HG03342 (cell line): ENCODE data around the gene SBK3.
"Not testable (repeated sequence)": the region's sequence is repeated elsewhere in the genome, so short reads cannot be mapped to it uniquely, and the experiment has no call there.

Experiments used
- ATAC-seq: cut with Tn5 transposase; IDR thresholded peaks from one replicate; pipeline ENCODE4 v1.9.1; 2021; ENCODE audit warnings: mild to moderate bottlenecking, moderate library complexity; ENCODE audit not compliant: unreplicated experiment

Gene SBK3, protein sequence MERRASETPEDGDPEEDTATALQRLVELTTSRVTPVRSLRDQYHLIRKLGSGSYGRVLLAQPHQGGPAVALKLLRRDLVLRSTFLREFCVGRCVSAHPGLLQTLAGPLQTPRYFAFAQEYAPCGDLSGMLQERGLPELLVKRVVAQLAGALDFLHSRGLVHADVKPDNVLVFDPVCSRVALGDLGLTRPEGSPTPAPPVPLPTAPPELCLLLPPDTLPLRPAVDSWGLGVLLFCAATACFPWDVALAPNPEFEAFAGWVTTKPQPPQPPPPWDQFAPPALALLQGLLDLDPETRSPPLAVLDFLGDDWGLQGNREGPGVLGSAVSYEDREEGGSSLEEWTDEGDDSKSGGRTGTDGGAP

GRCh38 chr19:55545443-55545842 lies at the start of gene SBK3:
Gene SBK3 (minus strand): TSS chr19:55545543. CDS start chr19:55545543, 0 bp downstream.
- no peak for ATAC-seq

GRCh38 chr19:55593096-55593772 lies 47.9 kb upstream of the SBK3 start:
- ATAC-seq, result no peak

- ATAC-seq, result no peak
Observed at GRCh38 chr19:55592391-55593090, 47.2 kb upstream of the SBK3 start.

GRCh38 chr19:55591555-55591954 lies 46.2 kb upstream of the SBK3 start:
- ATAC-seq, result no peak

DNA sequence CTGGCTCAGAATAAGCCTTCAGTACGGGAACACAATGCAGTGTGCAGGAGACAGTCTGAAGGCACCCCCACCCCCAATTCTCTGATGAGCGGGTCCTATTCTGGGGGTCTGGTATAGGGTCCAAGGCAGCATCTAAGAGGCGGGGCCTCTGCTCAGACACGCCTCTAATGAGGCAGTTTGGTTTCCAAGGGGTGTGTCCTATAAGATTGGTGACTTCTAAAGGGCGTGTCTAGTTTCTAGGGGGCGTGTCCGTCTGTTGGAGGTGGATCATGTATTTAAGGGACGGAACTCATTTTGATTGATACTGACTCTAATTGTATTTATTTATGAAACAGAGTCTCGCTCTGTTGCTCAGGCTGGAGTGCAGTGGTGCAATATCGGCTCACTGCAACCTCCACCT lies 45.3 kb upstream of the SBK3 start:
- ATAC-seq, result no peak

- ATAC-seq, result no peak
Observed at GRCh38 chr19:55590109-55590508, 44.8 kb upstream of the SBK3 start.

DNA sequence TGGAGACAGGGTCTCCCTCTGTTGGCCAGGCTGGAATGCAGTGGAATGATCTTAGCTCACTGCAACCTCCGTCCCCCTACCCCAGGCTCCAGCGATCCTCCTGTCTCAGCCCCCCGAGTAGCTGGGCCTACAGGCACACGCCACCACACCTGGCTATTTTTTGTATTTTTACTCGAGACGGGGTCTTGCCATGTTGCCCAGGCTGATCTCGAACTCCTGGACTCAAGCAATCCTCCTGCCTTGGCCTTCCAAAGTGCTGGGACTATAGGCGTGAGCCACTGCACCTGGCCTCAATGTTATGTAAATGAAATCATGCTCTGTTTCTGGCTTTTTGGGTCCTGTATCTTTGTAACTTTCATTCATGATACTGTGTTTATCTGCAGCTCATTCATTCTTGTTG lies 43.4 kb upstream of the SBK3 start:
- no peak for ATAC-seq

DNA sequence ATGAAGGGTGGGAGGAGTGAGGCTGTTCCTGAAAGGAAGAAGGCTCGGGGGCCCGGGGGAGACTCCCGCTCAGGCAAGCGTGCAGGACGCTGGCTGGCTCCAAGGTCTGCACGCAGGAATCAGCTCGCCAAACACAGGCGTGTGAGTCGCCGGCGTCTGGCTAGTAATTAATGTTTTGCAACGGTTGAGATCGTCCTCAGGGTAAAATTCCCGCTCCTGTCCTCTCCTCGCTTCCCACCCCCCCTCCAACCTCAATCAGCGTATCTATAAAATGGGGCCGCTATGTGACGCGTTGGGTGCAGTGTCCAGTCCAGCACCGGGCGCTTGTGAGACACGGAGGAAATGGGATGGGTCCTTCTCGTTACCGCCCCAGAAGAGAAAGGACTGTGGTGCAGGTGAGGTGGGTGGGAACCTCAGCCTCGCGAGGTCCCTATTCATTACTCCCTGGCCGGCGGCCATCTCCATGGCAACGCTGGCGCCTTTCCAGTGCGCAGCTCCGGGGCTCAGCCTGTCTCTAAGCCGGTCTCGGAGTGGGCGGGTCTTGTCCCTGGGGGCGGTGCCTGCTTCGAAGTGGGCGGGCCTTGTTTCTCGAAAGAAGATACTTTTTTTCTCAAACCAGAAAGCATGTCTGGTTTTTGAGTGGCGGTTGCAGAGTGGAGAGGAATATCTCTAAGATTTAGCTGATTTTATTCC lies 41.8 kb upstream of the SBK3 start:
- peak; percentile 88 for ATAC-seq

- no peak for ATAC-seq
Observed at GRCh38 chr19:55585658-55586339, 40.5 kb upstream of the SBK3 start.

GRCh38 chr19:55584871-55585270 lies 39.5 kb upstream of the SBK3 start:
- no peak for ATAC-seq

GRCh38 chr19:55583897-55584296 lies 38.6 kb upstream of the SBK3 start:
- not testable (repeated sequence) for ATAC-seq

- not testable (repeated sequence) for ATAC-seq
Observed at GRCh38 chr19:55582284-55582683, 36.9 kb upstream of the SBK3 start.

GRCh38 chr19:55581823-55582223 lies 36.5 kb upstream of the SBK3 start:
- no peak for ATAC-seq

- ATAC-seq, result no peak
Observed at GRCh38 chr19:55581145-55581822, 35.9 kb upstream of the SBK3 start.

GRCh38 chr19:55580628-55581144 lies 35.3 kb upstream of the SBK3 start, which contains the start of gene ZNF579:
Gene ZNF579 (minus strand): TSS chr19:55580848. CDS start chr19:55579639, 1,209 bp downstream.
- no peak for ATAC-seq

GRCh38 chr19:55579766-55580621 lies 34.7 kb upstream of the SBK3 start:
- ATAC-seq, result no peak

- ATAC-seq, result no peak
Observed at GRCh38 chr19:55578761-55579747, 33.7 kb upstream of the SBK3 start.
